GM12878 (cell line): Measurements from ENCODE around the gene COL1A1.

Source experiments
- RAD21 ChIP-seq: IDR thresholded peaks from 2 replicates; pipeline ENCODE4 v1.6.1; 2011; ENCODE audit warnings: mild to moderate bottlenecking, low read depth, low read length, moderate library complexity; ENCODE audit not compliant: insufficient read depth
- TF ChIP-seq, protein P1 (sequence below): fragments of 450-650 bp; IDR thresholded peaks from 2 replicates; pipeline ENCODE4 v1.6.1; 2014; ENCODE audit warnings: mild to moderate bottlenecking

DNA sequence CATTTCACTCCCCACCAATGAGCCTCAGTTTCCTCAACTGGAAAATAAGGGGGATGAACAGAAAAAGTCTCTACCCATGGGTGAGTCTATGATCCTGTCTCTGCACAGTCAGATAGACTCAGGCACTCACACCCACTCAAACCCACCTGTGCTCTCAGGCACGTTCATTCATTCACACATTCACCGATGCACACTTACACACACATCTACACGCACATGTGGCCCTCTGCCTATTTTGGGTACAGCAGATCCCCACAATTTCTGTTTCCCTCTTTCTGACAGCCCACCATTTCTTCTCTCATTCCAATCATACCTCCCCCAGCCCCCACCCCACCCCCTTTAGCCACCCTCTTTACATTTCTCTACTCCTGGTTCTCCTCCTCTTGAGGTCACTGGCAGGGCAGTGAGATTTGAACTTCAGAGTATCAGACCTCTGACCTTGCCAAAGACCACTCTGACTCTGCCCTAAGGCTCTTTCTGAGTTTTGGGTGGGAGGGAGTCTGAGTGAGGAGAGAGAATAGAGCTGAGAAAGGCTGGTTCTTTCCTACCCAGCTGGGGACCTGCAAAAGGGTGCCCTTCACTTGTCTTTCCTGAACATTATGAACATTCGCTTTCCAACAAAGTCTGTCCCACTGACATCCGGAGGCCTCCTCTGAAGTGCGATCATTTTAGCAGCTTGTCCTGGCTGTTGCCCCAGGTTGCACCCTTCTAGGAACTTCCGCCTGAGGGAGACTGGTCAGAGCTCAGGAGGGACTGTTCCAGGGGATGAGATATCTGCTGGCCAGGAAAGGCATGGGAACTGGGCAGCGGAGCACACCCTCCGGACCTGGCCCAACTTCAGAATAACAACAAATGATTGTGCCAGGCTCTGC is 10.1 kb upstream of the COL1A1 start:
- TF ChIP-seq, protein P1, sequence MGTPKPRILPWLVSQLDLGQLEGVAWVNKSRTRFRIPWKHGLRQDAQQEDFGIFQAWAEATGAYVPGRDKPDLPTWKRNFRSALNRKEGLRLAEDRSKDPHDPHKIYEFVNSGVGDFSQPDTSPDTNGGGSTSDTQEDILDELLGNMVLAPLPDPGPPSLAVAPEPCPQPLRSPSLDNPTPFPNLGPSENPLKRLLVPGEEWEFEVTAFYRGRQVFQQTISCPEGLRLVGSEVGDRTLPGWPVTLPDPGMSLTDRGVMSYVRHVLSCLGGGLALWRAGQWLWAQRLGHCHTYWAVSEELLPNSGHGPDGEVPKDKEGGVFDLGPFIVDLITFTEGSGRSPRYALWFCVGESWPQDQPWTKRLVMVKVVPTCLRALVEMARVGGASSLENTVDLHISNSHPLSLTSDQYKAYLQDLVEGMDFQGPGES, result no peak
- no peak for TF ChIP-seq RAD21
